HG02885 (cell line): ENCODE measurements around the gene HSPA13.
"Not testable (repeated sequence)": the region's sequence is repeated elsewhere in the genome, so short reads cannot be mapped to it uniquely, and the experiment has no call there.

Experiments
- ATAC-seq: cut with Tn5 transposase; IDR thresholded peaks from one replicate; pipeline ENCODE4 v1.9.1; 2021; ENCODE audit warnings: mild to moderate bottlenecking; ENCODE audit not compliant: unreplicated experiment, poor library complexity

The HSPA13 gene, protein sequence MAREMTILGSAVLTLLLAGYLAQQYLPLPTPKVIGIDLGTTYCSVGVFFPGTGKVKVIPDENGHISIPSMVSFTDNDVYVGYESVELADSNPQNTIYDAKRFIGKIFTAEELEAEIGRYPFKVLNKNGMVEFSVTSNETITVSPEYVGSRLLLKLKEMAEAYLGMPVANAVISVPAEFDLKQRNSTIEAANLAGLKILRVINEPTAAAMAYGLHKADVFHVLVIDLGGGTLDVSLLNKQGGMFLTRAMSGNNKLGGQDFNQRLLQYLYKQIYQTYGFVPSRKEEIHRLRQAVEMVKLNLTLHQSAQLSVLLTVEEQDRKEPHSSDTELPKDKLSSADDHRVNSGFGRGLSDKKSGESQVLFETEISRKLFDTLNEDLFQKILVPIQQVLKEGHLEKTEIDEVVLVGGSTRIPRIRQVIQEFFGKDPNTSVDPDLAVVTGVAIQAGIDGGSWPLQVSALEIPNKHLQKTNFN

DNA sequence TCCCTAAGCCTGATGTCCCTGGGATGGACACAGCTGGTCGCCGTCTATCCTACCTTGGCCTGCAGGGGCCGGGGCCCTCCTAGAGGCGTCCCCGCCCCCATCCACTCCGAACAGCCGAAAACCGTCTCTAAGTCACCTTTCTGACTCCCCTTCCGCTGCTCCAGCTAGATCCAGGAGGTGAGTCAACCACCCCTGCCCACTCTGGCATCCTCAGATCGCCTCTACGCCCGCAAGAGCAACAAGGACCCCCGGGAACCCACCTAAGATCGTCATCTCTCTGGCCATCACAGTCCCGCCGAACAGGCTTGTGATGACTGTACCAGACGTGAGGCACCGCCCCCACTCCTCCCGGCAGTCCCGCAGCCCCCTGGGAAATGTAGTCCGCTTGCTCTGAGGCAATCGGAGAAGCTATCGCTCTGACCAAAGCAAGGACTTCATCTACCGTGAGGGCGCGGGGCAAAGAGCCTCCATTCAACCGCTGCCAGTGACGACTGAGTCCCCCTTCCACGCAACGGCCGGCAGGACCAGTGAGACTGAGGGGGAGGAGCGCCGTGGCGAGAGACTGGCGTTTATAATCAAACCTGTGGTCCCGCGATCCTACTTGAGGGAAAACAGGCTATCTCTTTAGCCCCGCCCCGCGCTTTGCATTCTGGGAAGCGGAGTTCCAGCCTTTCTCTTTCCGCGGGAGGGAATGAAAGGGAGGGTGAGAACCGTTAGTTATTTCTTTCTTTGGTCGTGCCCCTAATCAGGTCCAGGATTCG, at the start of gene HSPA13:
Gene HSPA13 (minus strand): TSS at position 312 of the 761 bp plus-strand sequence. CDS start 27 bp downstream, at position 285.
- peak; percentile 97 for ATAC-seq

DNA sequence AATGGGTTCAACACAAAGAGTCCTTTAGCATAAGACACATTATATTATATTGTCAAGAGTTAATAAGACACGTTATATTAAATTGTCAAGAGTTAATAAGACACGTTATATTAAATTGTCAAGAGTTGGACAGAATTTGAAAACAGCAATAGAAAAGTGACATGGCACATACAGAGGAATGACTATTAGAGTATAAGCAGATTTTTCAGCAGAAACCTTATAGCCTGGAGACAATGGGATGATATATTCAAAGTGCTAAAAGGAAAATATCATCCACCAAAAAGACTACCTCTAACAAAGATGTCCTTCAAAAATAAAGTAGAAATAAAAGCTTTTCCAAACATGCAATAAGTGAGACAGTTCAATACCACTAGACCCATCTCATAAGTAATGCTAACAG, 36.0 kb upstream of the HSPA13 start:
- no peak for ATAC-seq

DNA sequence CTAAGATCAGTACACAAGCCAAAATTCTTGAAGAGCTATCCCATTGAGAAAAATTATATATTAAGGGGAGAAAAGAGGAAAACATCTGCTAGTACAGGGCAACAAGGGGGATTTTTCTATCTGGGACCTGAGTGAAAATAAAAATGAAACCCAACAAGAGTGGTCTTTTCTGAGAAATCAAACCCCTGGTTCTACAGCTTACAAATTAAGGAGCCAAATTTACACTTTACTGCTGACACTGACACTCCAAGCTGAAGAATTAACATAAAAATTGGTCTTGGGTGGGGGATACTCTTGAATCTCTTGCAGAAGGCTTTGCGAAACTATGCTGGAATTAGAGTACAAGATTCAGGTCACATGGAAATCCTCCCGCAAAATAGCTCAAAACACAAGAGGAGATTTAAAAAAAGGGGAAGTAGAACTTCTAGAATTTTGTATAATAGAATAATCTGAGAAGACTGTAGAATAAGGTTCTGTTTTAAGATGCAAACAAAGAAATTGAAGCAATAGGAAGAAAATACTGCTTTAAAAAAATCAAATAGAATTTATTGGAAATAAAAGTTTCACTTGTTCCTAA, 32.1 kb upstream of the HSPA13 start:
- ATAC-seq: peak; percentile 68

DNA sequence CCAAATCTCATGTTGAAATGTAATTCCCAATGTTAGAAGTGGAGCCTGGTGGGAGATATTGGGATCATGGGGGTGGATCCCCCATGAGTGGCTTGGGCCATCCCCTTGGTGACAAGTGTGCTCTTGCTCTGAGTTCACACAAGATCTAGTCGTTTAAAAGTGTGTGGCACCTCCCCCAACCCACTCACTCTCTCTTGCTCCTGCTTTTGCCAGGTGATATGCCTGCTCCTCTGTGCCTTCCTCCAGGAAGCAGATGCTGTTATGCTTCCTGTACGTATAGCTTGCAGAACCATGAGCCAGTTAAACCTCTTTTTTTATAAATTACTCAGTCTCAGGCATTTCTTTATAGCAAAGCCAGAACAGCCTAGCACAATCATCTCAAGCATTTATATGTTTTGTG, 23.0 kb upstream of the HSPA13 start:
- no peak for ATAC-seq

DNA sequence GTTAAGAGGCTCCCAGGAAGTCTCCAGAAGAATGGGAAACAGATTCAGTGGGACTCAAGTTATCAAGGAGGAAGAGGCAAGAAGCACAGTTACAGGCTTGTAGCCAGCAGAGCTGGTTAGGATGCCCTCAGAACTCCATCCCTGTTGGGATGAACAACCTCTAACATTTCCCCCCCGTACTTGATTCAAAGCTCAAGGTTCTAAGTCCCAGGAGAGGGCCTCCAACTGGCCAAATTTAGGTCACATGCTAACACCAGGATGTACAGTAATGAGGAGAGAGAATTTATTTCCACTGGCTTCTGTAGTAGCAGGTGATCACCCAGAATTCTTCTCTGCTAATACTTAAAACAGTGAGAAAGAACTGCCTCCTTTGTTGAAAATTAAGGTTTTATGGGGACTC, 22.3 kb upstream of the HSPA13 start:
- no peak for ATAC-seq

DNA sequence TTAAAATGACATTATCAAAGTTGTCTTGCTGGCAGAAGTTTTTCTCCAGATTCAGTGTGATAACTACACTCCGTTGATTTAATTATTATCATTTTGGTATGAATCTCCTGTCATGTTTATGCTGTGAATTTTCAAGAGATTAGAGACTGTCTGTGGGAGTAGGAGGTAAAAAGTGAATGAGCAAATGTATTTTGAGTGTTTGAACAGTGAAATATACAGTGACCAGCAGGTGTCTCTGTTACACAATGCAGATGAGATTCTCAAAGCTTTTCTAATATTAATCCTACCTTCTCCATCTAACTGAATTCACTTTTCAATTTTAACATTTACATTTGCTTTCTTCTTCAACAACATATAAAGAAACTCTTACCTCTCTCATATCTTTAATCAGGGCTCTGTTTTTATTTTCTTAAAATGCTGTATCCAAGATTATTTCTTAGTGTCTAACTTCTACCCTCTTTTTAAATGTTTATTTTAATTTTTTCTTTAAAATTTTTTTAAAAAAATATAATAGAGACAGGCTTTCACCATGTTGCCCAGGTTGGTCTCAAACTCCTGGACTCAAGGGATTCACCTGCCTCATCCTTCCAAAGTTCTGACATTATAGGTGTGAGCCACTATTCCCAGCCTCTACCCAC, 20.9 kb upstream of the HSPA13 start:
- peak; percentile 85 for ATAC-seq

DNA sequence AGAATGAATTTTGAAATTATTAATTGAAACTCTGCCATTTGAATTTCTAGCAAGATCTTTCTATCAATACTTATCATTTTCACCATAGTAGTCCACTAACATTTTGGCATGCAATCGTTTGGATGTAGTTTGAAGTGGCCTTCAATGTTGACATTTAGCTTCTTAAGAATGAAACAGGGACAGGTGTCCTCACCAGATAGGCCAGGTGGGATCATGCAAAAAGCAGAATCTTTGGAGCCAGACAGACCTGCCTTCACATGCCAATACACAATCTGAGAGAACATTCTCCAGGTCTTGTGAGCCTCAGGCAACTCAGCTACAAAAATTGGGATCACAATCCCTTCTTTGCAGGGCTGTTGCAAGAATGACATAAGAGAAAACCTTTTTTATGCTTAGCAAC, 18.3 kb upstream of the HSPA13 start:
- no peak for ATAC-seq

DNA sequence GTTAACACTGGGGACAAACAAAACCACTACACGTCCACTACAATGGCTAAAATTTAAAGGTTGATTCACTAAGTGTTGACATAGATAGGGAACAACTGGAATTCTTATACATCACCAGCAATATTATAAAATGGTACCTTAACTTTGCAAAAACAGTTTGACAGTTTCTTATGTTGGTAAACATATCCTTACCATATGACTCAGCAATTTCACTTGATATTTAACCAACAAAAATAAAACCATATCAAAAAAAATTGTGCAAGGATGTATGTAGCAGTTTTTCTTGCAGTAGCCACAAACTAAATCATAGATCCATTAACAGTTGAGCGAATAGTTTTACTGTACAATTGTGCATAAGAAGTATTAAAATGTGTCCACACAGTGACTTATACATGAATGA, 5.3 kb upstream of the HSPA13 start:
- no peak for ATAC-seq

DNA sequence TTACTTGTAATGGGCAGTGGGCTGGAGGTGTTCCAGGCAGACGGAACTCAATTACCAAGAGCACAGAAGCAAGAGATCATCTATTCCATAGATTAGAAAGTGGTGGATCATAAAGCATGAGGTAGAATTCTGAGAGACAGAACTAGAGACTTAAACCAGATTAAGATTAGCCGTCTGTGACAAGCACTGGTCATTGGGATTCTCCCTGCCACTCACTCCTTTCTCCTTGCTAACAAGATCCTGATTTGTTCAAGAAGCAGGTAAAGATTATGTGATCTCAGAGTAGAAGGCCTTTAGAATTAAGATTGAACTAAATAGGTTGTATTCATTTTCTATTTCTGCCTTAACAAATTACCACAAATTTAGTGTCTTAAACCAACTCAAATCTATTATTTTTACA, 1.5 kb upstream of the HSPA13 start:
- no peak for ATAC-seq

DNA sequence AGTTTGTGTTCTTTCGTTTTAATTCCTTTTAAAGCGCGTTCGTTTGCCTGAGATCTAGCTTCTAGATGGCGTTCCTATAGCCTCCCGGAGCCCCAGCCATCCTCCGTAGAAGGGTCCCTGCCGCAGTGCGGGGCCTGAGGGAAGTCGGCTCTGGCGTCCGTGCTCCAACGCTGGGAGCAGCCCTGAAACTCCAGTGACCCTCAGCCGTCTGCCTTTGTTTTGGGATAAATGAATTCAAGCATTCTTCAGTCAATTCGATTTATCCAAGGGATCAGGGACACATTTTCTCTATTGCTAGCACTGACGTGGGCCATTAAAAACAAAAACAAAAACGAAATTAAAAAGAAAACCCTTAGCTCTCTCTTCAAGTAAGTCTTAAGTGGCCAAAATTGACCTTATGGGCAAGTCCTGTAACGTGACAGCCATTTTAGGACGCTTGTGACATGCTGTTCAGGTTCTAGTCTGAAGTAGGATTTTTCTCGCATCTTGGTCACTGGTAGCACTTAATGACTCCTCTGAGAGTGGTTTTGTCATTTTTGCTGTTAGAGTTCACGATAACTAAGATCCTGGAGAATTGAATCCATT, 742 bp upstream of the HSPA13 start:
- peak; percentile 30 for ATAC-seq

DNA sequence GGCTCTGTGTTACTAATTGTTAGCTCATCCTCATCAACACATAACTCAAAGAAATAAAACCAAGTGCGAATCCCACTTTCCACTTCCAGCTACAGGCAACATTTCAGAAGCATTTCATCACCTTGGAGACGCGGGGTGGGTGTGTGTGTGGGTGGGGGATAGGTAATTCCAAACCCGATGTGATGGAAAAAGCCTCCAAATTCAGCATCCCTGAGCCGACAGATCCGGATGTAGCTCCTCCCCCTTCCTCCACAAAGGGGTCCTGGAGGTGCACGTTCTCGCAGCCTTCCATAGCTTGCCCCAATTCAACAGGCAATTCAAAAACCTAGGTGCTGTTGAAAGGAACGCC, 486 bp downstream of the HSPA13 start:
- ATAC-seq: no peak

DNA sequence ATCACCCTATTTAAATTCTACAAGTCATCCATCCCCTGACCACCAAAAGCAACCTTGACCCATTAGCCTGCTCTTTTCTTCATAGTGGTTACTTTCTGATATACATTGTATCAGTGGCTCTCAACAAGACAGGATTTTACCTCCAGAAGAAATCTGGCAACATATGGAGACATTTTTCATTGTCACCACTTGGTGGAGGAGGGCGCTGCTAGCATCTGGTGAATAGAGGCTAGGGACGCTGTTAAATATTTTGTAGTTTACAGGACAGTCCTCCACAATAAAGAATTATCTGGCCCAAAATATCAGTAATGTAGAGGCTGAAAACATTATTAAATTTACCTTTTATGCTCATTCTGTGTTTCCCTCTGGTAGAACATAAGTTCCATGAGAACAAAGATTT, 6.1 kb downstream of the HSPA13 start:
- no peak for ATAC-seq

DNA sequence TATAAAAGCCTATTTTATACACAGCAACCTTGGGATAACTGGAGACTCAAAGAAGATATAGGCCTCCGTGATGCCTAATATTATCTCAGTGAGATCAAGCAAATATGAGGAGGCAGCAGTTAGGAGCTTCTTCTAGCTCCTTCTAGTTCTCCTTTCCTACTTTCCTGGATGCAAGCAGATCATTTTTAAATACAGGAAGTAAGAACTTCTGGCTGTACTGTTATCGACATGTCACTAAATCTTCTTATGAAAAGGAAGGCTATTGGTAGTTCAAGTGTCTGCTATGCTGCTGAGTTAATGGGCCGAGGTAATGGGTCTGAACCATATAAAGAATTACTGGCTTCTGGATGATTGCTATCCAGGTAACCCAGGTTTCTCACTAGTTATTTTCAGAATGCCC, 15.9 kb downstream of the HSPA13 start:
- ATAC-seq: no peak

DNA sequence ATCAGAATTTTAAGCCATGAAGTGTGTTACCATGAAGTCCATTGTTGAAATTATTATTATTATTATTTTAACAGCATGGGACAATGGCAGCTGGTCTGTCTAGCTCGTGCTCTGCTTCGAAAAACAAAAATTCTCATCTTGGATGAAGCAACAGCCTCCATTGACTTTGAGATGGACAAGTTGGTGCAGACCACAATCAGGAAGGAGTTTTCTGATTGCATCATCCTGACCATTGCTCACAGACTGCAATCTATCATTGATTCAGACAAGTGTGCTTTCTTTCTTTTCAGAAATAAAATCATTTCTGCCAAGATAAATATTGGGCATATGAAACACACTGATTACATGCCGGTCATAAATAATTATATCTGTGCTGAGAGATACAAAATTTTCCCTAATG, 21.0 kb downstream of the HSPA13 start:
- ATAC-seq: no peak

DNA sequence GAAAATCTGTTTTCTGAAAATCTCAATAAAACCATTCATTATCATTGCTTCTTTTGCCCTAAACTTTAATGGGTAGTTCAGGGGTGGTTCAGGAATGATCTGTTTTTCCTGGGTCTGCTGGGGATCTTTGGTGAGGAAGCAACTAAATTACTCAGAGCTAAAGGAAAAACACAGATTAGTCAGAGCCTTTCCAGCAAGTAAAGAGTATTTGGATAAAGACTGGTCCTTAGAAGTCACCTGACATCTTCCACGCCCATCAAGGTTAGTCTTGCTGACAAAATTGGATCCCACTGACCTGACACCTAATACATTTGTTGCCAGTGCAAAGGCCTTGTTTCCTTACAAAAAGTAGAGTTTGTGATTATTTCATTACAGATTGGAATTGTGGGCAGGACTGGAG, 24.2 kb downstream of the HSPA13 start:
- no peak for ATAC-seq

DNA sequence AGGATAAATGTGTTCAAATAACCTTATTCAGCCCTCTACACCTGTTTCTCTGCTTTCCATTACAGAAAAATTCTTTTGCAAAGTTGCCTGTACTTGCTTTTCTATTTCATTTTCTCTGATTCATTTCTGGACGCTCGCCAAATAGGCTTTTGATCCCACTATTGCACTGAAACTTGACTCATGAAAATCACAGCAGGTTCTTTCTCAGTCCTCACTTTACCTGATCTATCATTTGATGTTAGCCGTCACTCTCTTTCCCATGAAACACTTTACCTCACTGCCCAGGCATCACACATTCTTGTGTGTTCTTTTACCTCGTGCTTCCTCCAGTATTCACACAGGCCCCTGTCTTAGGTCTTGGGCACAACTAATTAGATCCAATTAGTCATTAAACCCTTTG, 26.2 kb downstream of the HSPA13 start:
- ATAC-seq: no peak

DNA sequence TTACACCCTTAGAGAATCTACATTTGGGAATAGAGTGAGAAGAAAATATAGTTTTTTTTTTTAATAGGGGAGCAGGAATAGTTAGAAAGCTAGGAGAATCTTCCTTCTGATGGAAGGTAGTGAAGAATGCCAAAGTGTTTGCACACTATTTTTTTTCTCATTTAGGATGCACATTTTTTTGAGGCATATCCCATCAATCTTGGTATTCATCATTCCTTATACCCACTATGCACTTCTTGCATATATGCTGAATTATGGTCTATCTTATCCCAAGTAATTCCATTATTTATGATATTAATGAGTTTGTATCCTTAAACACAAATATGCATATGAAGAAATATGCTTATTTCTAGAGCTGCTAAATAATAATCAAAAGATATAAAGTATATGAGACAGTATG, 28.4 kb downstream of the HSPA13 start:
- ATAC-seq: no peak

DNA sequence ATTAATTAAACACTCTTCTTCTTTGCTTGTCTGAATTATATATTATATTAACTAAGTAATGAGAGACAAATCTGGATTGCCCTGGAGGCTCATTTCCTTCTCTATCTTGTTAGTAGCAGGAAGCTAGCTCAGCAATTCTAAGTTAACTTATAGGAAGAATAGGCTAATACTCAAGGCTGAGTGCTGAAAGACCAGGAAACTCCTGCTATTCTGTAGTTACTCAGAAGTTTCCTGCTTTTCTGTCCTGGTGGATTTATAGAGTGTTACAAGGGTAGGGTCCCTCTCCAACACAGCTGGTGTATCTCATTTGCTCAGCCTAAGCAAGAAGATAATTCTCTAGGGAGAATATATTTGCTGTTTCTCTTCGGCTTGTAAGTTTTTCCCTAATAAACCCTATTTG, 29.2 kb downstream of the HSPA13 start:
- ATAC-seq: no peak

DNA sequence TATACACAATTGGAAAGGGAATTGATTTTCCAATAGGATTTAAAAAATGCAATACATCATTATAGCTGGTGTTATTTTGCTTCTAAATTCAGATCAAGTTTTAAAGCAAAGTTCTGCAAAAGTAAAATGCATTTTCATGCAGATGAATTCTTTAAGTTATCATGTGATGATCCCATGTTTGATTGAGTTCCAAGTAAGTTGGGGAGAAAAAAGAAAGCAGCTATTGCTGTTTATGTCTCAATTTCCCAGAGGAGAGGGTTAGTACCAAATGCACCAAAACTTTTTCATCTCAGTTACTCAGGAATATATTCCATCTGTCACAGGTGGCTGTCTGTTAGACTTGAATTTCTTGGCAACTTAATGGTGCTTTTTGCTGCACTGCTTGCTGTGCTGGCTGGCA, 29.7 kb downstream of the HSPA13 start:
- ATAC-seq: no peak

DNA sequence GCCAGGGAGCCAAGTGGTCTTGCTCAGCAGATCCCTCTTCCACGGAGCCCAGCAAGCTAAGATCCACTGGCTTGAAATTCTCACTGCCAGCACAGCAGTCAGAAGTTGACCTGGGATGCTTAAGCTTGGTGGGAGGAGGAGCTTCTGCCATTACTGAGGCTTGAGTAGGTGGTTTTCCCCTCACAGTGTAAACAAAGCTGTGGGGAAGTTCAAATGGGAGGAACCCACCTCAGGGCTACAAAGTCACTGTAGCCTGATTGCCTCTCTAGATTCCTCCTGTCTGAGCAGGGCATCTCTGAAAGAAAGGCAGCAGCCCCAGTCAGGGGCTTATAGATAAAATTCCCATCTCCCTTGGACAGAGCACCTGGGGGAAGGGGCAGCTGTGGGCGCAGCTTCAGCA, 55.6 kb downstream of the HSPA13 start:
- ATAC-seq: not testable (repeated sequence)

DNA sequence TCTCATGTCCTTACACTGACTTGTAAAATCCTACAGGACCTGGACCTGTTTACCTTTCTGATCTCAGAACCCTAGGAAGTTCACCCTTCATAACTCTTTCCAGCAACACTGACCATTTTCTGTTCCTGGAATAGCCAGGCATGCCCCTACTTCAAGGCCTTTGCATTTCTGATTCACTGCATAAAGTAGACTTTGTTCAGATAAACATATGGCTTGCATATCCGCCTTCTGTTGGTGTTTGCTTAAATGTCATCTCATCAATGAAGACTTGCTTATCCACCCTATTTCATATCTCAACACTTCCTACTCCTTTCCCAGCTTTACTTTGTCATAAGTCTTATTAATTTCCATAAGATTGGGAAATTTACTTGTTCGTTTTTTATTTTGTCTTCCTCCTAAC, 57.4 kb downstream of the HSPA13 start:
- ATAC-seq: no peak
